H1 (cell line): Measurements from ENCODE around the gene RNF183. TPM values are rescaled to one million over a fixed set of nuclear protein-coding genes. Genes with fewer than 3 reads are reported as not detected.

ENCODE experiments used
- CTCF ChIA-PET: fragments of 300-600 bp; sonication (Branson Sonifier 250); formaldehyde crosslinking; loops from one replicate; lab custom pipeline; 2021; ENCODE audit not compliant: partially characterized antibody; lab: Charles Lee
- POLR2A ChIA-PET: fragments of 300-600 bp; sonication (Branson Sonifier 250); formaldehyde crosslinking; loops from one replicate; lab custom pipeline; 2021; ENCODE audit warnings: inconsistent platforms; ENCODE audit not compliant: partially characterized antibody; lab: Charles Lee
- DNase-seq, 2 experiments: peaks; one replicate each; pipeline versions ENCODE4 v3.0.0 to v3.0.0-alpha.2; 2010 to 2022; ENCODE audit warnings: low spot score in 2 of 2, low read depth in 1 of 2, mixed read lengths in 1 of 2
- FAIRE-seq: peaks from 2 replicates; lab custom pipeline; 2011; peaks lifted over from hg19 to GRCh38; lab: Jason Lieb, UNC
- H2AFZ ChIP-seq: 2 replicates; pipeline ENCODE4 v1.8.1; 2012; ENCODE audit warnings: low read length, inconsistent platforms
- H2AK5ac ChIP-seq: 2 replicates; pipeline ENCODE4 v1.6.1; 2013; ENCODE audit warnings: low read depth, low read length
- H2BK120ac ChIP-seq: replicated peaks from 2 replicates; pipeline ENCODE3; 2013; ENCODE audit warnings: low read depth, low read length, inconsistent platforms
- H2BK12ac ChIP-seq: 2 replicates; pipeline ENCODE4 v1.6.1; 2013; ENCODE audit warnings: low read depth, low read length
- H2BK15ac ChIP-seq: 2 replicates; pipeline ENCODE4 v1.6.1; 2013; ENCODE audit warnings: low read length
- H2BK20ac ChIP-seq: 2 replicates; pipeline ENCODE4 v1.6.1; 2013; ENCODE audit warnings: low read length
- H2BK5ac ChIP-seq: 2 replicates; pipeline ENCODE4 v1.6.1; 2013; ENCODE audit warnings: low read depth, low read length
- H3K14ac ChIP-seq: 2 replicates; pipeline ENCODE4 v1.6.1; 2013; ENCODE audit warnings: inconsistent platforms; ENCODE audit not compliant: insufficient read length
- H3K18ac ChIP-seq: 2 replicates; pipeline ENCODE4 v1.6.1; 2013; ENCODE audit warnings: low read length; ENCODE audit errors: extremely low read depth
- H3K23ac ChIP-seq: 2 replicates; pipeline ENCODE4 v1.6.1; 2013; ENCODE audit warnings: inconsistent platforms; ENCODE audit not compliant: insufficient read length
- H3K23me2 ChIP-seq: 2 replicates; pipeline ENCODE4 v1.6.1; 2013; ENCODE audit warnings: low read depth, low read length
- H3K27ac ChIP-seq: 2 replicates; pipeline ENCODE4 v1.6.1; 2011; ENCODE audit warnings: low read depth, low read length, inconsistent platforms
- H3K27me3 ChIP-seq, 4 experiments: replicated peaks in 1 of 4; 1 replicate in 1 of 4; 2 replicates in 3 of 4; pipeline versions ENCODE4 v1.6.1 to v1.8.1; 2011 to 2013; ENCODE audit warnings: low read length in 3 of 4, mild to moderate bottlenecking in 3 of 4, inconsistent platforms in 2 of 4, mixed read lengths in 2 of 4, moderate library complexity in 1 of 4; ENCODE audit not compliant: control insufficient read depth in 3 of 4, insufficient read depth in 3 of 4; ENCODE audit errors: extremely low read depth in 1 of 4
- H3K36me3 ChIP-seq, 4 experiments: 2 replicates each; pipeline versions ENCODE4 v1.6.1 to v1.8.1; 2011 to 2013; ENCODE audit warnings: mild to moderate bottlenecking in 4 of 4, low read length in 3 of 4, moderate library complexity in 2 of 4, control low read depth in 1 of 4, inconsistent platforms in 1 of 4; ENCODE audit not compliant: insufficient read depth in 4 of 4, control insufficient read depth in 2 of 4
- H3K4ac ChIP-seq: replicated peaks from 2 replicates; pipeline ENCODE3; 2013; ENCODE audit warnings: low read length, low read depth, mixed read lengths, inconsistent platforms; ENCODE audit not compliant: insufficient read length
- H3K4me1 ChIP-seq, 4 experiments: replicated peaks in 1 of 4; 1 replicate in 1 of 4; 2 replicates in 3 of 4; pipeline versions ENCODE4 v1.6.1 to v1.8.1; 2011 to 2013; ENCODE audit warnings: low read length in 3 of 4, inconsistent platforms in 2 of 4, mixed read lengths in 1 of 4; ENCODE audit not compliant: insufficient read depth in 4 of 4, control insufficient read depth in 3 of 4
- H3K4me2 ChIP-seq, 2 experiments: 2 replicates each; pipeline versions ENCODE4 v1.6.1 to v1.8.1; 2011 to 2013; ENCODE audit warnings: low read depth in 2 of 2, low read length in 2 of 2, control low read depth in 1 of 2, inconsistent platforms in 1 of 2, mild to moderate bottlenecking in 1 of 2; ENCODE audit not compliant: insufficient read depth in 1 of 2
- H3K4me3 ChIP-seq, 4 experiments: fragments of 200-600, 300-600 bp in 1 of 4; sonication (generic), shearing (Covaris generic), sonication (Bioruptor Twin) in 1 of 4; 2 replicates each; pipeline versions ENCODE4 v1.5.1 to v1.8.1; 2011 to 2016; ENCODE audit warnings: low read length in 4 of 4, low read depth in 3 of 4, control low read depth in 2 of 4, inconsistent platforms in 2 of 4, mild to moderate bottlenecking in 2 of 4, mixed read lengths in 1 of 4, moderate library complexity in 1 of 4; ENCODE audit not compliant: insufficient read depth in 2 of 4; ENCODE audit errors: extremely low read depth in 1 of 4
- H3K56ac ChIP-seq: replicated peaks from 2 replicates; pipeline ENCODE3; 2013; ENCODE audit warnings: low read depth, mild to moderate bottlenecking, mixed read lengths, low read length, inconsistent platforms; ENCODE audit not compliant: insufficient read length
- H3K79me1 ChIP-seq: 2 replicates; pipeline ENCODE4 v1.6.1; 2013; ENCODE audit warnings: low read depth, low read length, control low read depth
- H3K79me2 ChIP-seq, 2 experiments: 2 replicates each; pipeline versions ENCODE4 v1.6.1 to v1.8.1; 2012 to 2013; ENCODE audit warnings: low read length in 2 of 2, mild to moderate bottlenecking in 2 of 2, inconsistent platforms in 1 of 2; ENCODE audit not compliant: insufficient read depth in 2 of 2, control insufficient read depth in 1 of 2
- H3K9ac ChIP-seq, 4 experiments: replicated peaks in 1 of 4; 1 replicate in 1 of 4; 2 replicates in 3 of 4; pipeline versions ENCODE4 v1.6.1 to v1.8.1; 2011 to 2013; ENCODE audit warnings: low read depth in 3 of 4, low read length in 3 of 4, control low read depth in 2 of 4, mild to moderate bottlenecking in 2 of 4, moderate library complexity in 2 of 4, inconsistent platforms in 1 of 4; ENCODE audit errors: extremely low read depth in 1 of 4
- H3K9me3 ChIP-seq, 2 experiments: 2 replicates each; pipeline versions ENCODE4 v1.6.1 to v1.8.1; 2012 to 2013; ENCODE audit warnings: mild to moderate bottlenecking in 2 of 2, moderate library complexity in 2 of 2, control low read depth in 1 of 2, inconsistent platforms in 1 of 2, low read depth in 1 of 2, low read length in 1 of 2, mixed read lengths in 1 of 2; ENCODE audit not compliant: insufficient read depth in 2 of 2
- H4K20me1 ChIP-seq, 2 experiments: replicated peaks in 1 of 2; 2 replicates each; pipeline versions ENCODE3 to v1.8.1; 2011 to 2013; ENCODE audit warnings: inconsistent platforms in 2 of 2, low read length in 2 of 2, mild to moderate bottlenecking in 1 of 2; ENCODE audit not compliant: insufficient read depth in 2 of 2, control insufficient read depth in 1 of 2
- H4K5ac ChIP-seq: 2 replicates; pipeline ENCODE4 v1.6.1; 2013; ENCODE audit warnings: low read length, low read depth, mixed read lengths, inconsistent platforms; ENCODE audit not compliant: insufficient read length
- H4K8ac ChIP-seq: 2 replicates; pipeline ENCODE4 v1.8.0; 2013; ENCODE audit warnings: mild to moderate bottlenecking, moderate library complexity, low read length, inconsistent platforms; ENCODE audit not compliant: insufficient read depth; ENCODE audit errors: extremely low read depth
- H4K91ac ChIP-seq: replicated peaks from 2 replicates; pipeline ENCODE3; 2013; ENCODE audit warnings: low read length, mixed read lengths, inconsistent platforms; ENCODE audit not compliant: insufficient read length
- CBX5 ChIP-seq: fragments of 300-800, 300-1000 bp; sonication (generic); IDR thresholded peaks from 2 replicates; pipeline ENCODE4 v1.7.1; 2016; ENCODE audit warnings: antibody characterized with exemption, low read length, low read depth
- CBX8 ChIP-seq: fragments of 300-800, 300-1000 bp; sonication (generic); IDR thresholded peaks from 2 replicates; pipeline ENCODE4 v1.7.1; 2016; ENCODE audit warnings: low read depth, low read length, borderline replicate concordance
- EZH2 ChIP-seq: fragments of 200-600 bp; sonication (generic); IDR thresholded peaks from 2 replicates; pipeline ENCODE4 v1.7.1; 2012; ENCODE audit warnings: low read depth, mild to moderate bottlenecking, moderate library complexity, low read length, inconsistent platforms; ENCODE audit not compliant: severe bottlenecking
- POU5F1 ChIP-seq: IDR thresholded peaks from 2 replicates; pipeline ENCODE4 v1.6.1; 2011; ENCODE audit warnings: low read depth, mild to moderate bottlenecking, low read length, moderate library complexity
- SP2 ChIP-seq: IDR thresholded peaks from 2 replicates; pipeline ENCODE4 v1.6.1; 2012; ENCODE audit warnings: mild to moderate bottlenecking, low read length, inconsistent platforms
- TBP ChIP-seq: IDR thresholded peaks from 2 replicates; pipeline ENCODE4 v1.6.1; 2011; ENCODE audit warnings: low read depth, low read length, improper control_type of control experiment
- WGBS, 2 experiments: shearing (Covaris generic) in 1 of 2; methylation state at CpG; one replicate each; pipeline versions ENCODE4 v1.1.6 to v1.1.7; 2013 to 2015; ENCODE audit warnings: low lambda C conversion rate in 2 of 2, mixed read lengths in 2 of 2, inconsistent platforms in 1 of 2, low coverage in 1 of 2, missing lambda C conversion rate in 1 of 2; ENCODE audit not compliant: insufficient replicate concordance in 2 of 2, insufficient coverage in 1 of 2, insufficient read length in 1 of 2; ENCODE audit errors: extremely low coverage in 1 of 2, missing lambda C conversion rate in 1 of 2; 5-methylcytosine and 5-hydroxymethylcytosine counted together
- polyA plus RNA-seq, 7 experiments: library from polyadenylated mRNA; depleted of rRNA in 3 of 7; stranded (reverse) in 5 of 7; unstranded in 2 of 7; fragments of >200 nt in 5 of 7; fragments of 200-250 nt in 2 of 7; gene quantifications; 1 replicate in 5 of 7; 2 replicates in 1 of 7; 4 replicates in 1 of 7; pipeline versions ENCODE4 v1.2.1 to v1.2.3, GENCODE V29; 2011 to 2013; ENCODE audit warnings: missing spikeins in 2 of 7, mixed read lengths in 2 of 7
- total RNA-seq: library from RNA; stranded (reverse); fragmentation: NEBNext Ultra II Directional; extraction: Animal tissue kit (Norgen Biotek cat#: 25700); gene quantifications from 2 replicates; pipeline ENCODE4 v1.2.1, GENCODE V29; 2021

RNF183 gene
- total and polyA plus RNA-seq, 2 of the 8 experiments (the other 6 are each of a cell fraction or from before 2014, with no cell fraction given): 0.15 TPM; not detected in 1

GRCh38 chr9:113281356-113281755 is 21.8 kb downstream of the RNF183 start:
- Histone ChIP-seq H3K27me3 (no peaks in the 10 kb centered on the region), H3K18ac (no peak overlapping the region), H2BK15ac (no peak overlapping the region), H2BK12ac (no peak overlapping the region), H2BK5ac (no peak overlapping the region), H2AK5ac (no peak overlapping the region), H3K9ac (no peak overlapping the region), H4K5ac (no peak overlapping the region), H3K4me3 (no peak overlapping the region), H3K36me3 (peaks cover 33 to 86% (median 73%) of the 10 kb centered on the region in 4 experiments), H3K9me3 (no peaks in the 10 kb centered on the region), H2AFZ (no peak overlapping the region), H4K91ac (no peak overlapping the region), H4K20me1 (peaks cover 0 to 2% of the 10 kb centered on the region in 2 experiments), H3K4me2 (no peak overlapping the region), H3K56ac (no peak overlapping the region), H3K23me2 (no peaks in the 10 kb centered on the region), H3K23ac (no peak overlapping the region), H3K4me1 (peaks cover 0 to 2% (median 0%) of the 10 kb centered on the region in 4 experiments; a peak in 1 of 7 replicates), H4K8ac (no peak overlapping the region), H3K4ac (no peak overlapping the region), H3K79me2 (peaks cover 0 to 10% of the 10 kb centered on the region in 2 experiments; a peak in 2 of 4 replicates), H2BK120ac (no peak overlapping the region), H3K79me1 (no peaks in the 10 kb centered on the region; the same call in 1 of the 2 replicates), H3K27ac (no peak overlapping the region), H3K14ac (no peak overlapping the region), H2BK20ac (no peak overlapping the region)
- TF ChIP-seq TBP (no peak), SP2 (no peak), POU5F1 (no peak), EZH2 (no peak), CBX5 (no peak), CBX8 (no peak)
- POLR2A ChIA-PET: interaction anchor here (2.0 kb wide), 1 partner anchor 10 kb away, joined by 5 read pairs; no protein-coding TSS in a partner anchor
- WGBS, 2 experiments: 92% methylated on average over 4 of the region's 4 CpGs; no CpG with 5 or more reads in 1 of the 2 experiments
- FAIRE-seq (no peak), DNase-seq (no peak)
- CTCF ChIA-PET: interaction anchor here (0.5 kb wide), 1 partner anchor 21 kb away, joined by 3 read pairs; no protein-coding TSS in a partner anchor
